Peyer's patch (tissue), 4 donors: ENCODE results near the gene CTBP2. TPM values are rescaled to one million over a fixed set of nuclear protein-coding genes. Genes with fewer than 3 reads are reported as not detected.

Experiments used
- DNase-seq, 3 donors: peaks; one replicate each; pipeline ENCODE4 v3.0.0-alpha.2; 2017 to 2019
- H3K27ac ChIP-seq, 4 donors: fragments of 200-600 bp; sonication (generic); one replicate each; pipeline ENCODE4 v1.5.1; 2016 to 2019
- H3K27me3 ChIP-seq, 2 donors: fragments of 200-600 bp; sonication (generic); one replicate each; pipeline ENCODE4 v1.5.1; 2019
- H3K36me3 ChIP-seq, 3 donors: fragments of 200-600 bp; sonication (generic); one replicate each; pipeline ENCODE4 v1.5.1; 2016 to 2019
- H3K4me1 ChIP-seq, 4 donors: fragments of 200-600 bp; sonication (generic); one replicate each; pipeline ENCODE4 v1.5.1; 2016 to 2019
- H3K4me3 ChIP-seq, 4 donors: fragments of 200-600 bp; sonication (generic); 1 replicate in 3 of 4; 2 replicates in 1 of 4; pipeline ENCODE4 v1.5.1; 2016 to 2019; ENCODE audit warnings: mild to moderate bottlenecking in 1 of 4
- H3K9me3 ChIP-seq, 4 donors: fragments of 200-600 bp; sonication (generic); one replicate each; pipeline ENCODE4 v1.5.1; 2016 to 2019; ENCODE audit warnings: mild to moderate bottlenecking in 1 of 4
- POLR2A ChIP-seq, 2 donors: fragments of 450-650 bp; IDR thresholded peaks; one replicate each; pipeline ENCODE4 v1.5.1; 2017; ENCODE audit warnings: antibody characterized with exemption in 2 of 2, mild to moderate bottlenecking in 2 of 2, moderate library complexity in 2 of 2
- total RNA-seq, 4 donors: library from RNA; depleted of rRNA; stranded (reverse); fragments of >200 nt; gene quantifications; one replicate each; pipeline ENCODE4 v1.1.0, GENCODE V29; 2016
- TF ChIP-seq, protein P1 (sequence below), 6 experiments: fragments of 450-650 bp in 4 of 6; fragments of 200-600 bp in 2 of 6; sonication (generic) in 1 of 6; IDR thresholded peaks; one replicate each; pipeline ENCODE4 v1.5.1; 2017 to 2019; ENCODE audit warnings: antibody characterized with exemption in 6 of 6, mild to moderate bottlenecking in 3 of 6, moderate library complexity in 1 of 6

The CTBP2 gene
- total RNA-seq, 4 donors from 2014 or later = 53.6 to 83.8 (median 64.7) TPM

- DNase-seq = peak in 2 of 3 donors; percentile 44 to 53
These were observed 2.0 kb upstream of the CTBP2 start for GRCh38 chr10:125162120-125162931.

DNA sequence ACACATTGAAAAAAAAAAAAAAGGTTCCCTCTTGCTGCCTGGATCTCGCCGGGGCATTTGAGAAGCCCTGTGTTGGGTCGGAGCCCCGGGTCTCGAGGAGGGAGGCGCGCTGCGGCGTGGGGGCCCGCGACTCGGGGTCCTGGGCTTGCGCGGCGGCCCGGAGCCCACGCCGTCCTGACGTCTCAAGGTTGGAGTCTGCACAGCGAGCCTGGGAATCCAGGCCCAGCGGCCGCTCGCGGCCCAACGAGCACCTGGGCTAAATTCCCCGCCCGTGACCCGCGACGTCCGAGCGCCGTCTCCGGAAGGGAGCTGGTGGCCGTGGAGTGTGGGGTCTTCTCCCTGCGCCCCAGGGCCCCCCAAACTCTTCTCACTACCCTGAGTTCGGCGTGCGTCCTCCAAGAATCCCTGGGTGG lies 1.4 kb upstream of the CTBP2 start:
- Histone ChIP-seq H3K27me3 (no peaks in the 10 kb centered on the region), H3K27ac (peak overlapping the region; percentile 76 to 99 (median 94)), H3K36me3 (no peaks in the 10 kb centered on the region), H3K4me3 (peak overlapping the region; percentile 58 to 91 (median 68)), H3K9me3 (no peaks in the 10 kb centered on the region), H3K4me1 (peaks cover 0 to 20% (median 8%) of the 10 kb centered on the region in 4 donors)
- TF ChIP-seq, protein P1, sequence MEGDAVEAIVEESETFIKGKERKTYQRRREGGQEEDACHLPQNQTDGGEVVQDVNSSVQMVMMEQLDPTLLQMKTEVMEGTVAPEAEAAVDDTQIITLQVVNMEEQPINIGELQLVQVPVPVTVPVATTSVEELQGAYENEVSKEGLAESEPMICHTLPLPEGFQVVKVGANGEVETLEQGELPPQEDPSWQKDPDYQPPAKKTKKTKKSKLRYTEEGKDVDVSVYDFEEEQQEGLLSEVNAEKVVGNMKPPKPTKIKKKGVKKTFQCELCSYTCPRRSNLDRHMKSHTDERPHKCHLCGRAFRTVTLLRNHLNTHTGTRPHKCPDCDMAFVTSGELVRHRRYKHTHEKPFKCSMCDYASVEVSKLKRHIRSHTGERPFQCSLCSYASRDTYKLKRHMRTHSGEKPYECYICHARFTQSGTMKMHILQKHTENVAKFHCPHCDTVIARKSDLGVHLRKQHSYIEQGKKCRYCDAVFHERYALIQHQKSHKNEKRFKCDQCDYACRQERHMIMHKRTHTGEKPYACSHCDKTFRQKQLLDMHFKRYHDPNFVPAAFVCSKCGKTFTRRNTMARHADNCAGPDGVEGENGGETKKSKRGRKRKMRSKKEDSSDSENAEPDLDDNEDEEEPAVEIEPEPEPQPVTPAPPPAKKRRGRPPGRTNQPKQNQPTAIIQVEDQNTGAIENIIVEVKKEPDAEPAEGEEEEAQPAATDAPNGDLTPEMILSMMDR (IDR thresholded peaks at IDR 0.05) = no peak
- TF ChIP-seq POLR2A (IDR thresholded peaks at IDR 0.05) = no peak
- DNase-seq = peak in 1 of 3 donors; percentile 46

More at GRCh38 chr10:125162120-125162931, 2.0 kb upstream of the CTBP2 start:
- H3K36me3 ChIP-seq = no peaks in the 10 kb centered on the region
- TF ChIP-seq, protein P1 (IDR thresholded peaks at IDR 0.05) = no peak
- no peak for TF ChIP-seq POLR2A (IDR thresholded peaks at IDR 0.05)
- H3K27me3 ChIP-seq = no peaks in the 10 kb centered on the region
- H3K27ac ChIP-seq = peak overlapping the region in 2 of 4 donors; percentile 76 to 99
- H3K9me3 ChIP-seq = no peaks in the 10 kb centered on the region
- peaks cover 0 to 17% (median 7%) of the 10 kb centered on the region in 4 donors for H3K4me1 ChIP-seq
- peak overlapping the region; percentile 58 to 91 (median 68) for H3K4me3 ChIP-seq

DNA sequence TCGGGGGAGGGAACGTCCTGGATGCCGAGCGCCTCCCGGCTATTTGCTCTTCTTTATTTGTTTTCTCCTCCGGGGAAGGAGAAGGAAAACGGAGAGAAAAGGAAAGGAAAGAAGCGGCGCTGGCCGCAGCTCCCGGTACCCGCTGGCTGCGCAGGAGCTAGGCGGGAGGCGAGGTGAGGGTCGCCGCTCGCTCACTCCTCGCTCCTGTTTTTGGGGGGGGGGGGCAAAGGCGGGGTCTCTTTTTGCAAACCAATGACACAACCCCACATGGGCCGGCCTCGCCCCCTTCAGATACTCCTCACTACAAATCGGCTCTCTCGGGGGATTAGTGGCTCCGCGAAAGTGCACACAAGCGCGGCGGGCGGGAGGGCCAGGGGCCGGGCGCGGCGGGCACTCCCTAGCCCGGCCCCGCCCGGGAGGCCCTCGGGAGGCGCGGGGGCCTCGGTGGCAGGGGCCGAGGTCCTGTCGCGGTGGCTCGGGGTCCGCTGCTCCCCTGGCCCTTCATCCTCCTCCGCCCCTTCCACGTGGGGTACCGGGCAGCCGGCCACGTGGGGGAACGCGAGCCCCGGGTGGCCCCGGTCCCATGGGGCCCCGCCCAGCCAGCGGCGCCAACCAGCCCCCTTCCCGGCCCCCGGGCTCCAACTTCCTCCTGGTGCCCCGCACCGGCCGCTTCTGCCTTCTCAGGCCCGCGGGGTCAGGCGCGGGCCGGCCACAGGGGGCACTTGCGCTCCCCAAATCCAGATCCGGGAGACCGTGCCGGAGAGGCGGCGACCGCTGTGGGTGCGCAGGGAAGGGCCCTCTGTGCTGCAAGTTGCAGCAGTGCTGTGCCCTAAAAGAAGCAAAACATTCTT lies 718 bp upstream of the CTBP2 start:
- TF ChIP-seq, protein P1 (IDR thresholded peaks at IDR 0.05) = peak in 4 of 6 experiments; percentile 16 to 45 (median 38)
- no peak for TF ChIP-seq POLR2A (IDR thresholded peaks at IDR 0.05)
- Histone ChIP-seq H3K36me3 (no peaks in the 10 kb centered on the region), H3K4me3 (peak overlapping the region; percentile 58 to 91 (median 68)), H3K27me3 (no peaks in the 10 kb centered on the region), H3K4me1 (peaks cover 0 to 25% (median 8%) of the 10 kb centered on the region in 4 donors), H3K9me3 (no peaks in the 10 kb centered on the region), H3K27ac (peak overlapping the region; percentile 76 to 99 (median 94))
- peak; percentile 25 to 77 (median 73) for DNase-seq

- peak in 2 of 3 donors; percentile 49 to 69 for DNase-seq
- H3K27ac ChIP-seq = peak overlapping the region; percentile 76 to 99 (median 94)
- no peaks in the 10 kb centered on the region for H3K27me3 ChIP-seq
- peaks cover 0 to 40% (median 10%) of the 10 kb centered on the region in 4 donors for H3K4me1 ChIP-seq
- no peaks in the 10 kb centered on the region for H3K36me3 ChIP-seq
- TF ChIP-seq, protein P1 (IDR thresholded peaks at IDR 0.05) = no peak
- TF ChIP-seq POLR2A (IDR thresholded peaks at IDR 0.05) = no peak
- H3K4me3 ChIP-seq = peak overlapping the region; percentile 58 to 91 (median 68)
- H3K9me3 ChIP-seq = no peaks in the 10 kb centered on the region
These were observed 854 bp downstream of the CTBP2 start for GRCh38 chr10:125159486-125159931.
